HepG2 (cell line): Measurements from ENCODE around the gene CABLES2. TPM values are rescaled to one million over a fixed set of nuclear protein-coding genes. Genes with fewer than 3 reads are reported as not detected.

ENCODE experiments used
- AKAP8 ChIP-seq: sonication (generic); formaldehyde crosslinking; IDR thresholded peaks from 2 replicates; pipeline ENCODE4 v1.5.1; 2020; ENCODE audit warnings: mild to moderate bottlenecking, missing genetic modification reagents
- BCL3 ChIP-seq: sonication (generic); formaldehyde crosslinking; IDR thresholded peaks from 2 replicates; pipeline ENCODE4 v1.5.1; 2020; ENCODE audit warnings: mild to moderate bottlenecking, missing genetic modification reagents, moderate library complexity
- CC2D1A ChIP-seq: sonication (generic); formaldehyde crosslinking; IDR thresholded peaks from 2 replicates; pipeline ENCODE4 v1.8.1; 2023; ENCODE audit warnings: mild to moderate bottlenecking, missing genetic modification reagents
- GRHL1 ChIP-seq: sonication (generic); formaldehyde crosslinking; conservative IDR thresholded peaks from 2 replicates; pipeline ENCODE4 v1.8.0; 2022; ENCODE audit warnings: missing genetic modification reagents
- HHEX ChIP-seq: IDR thresholded peaks from 2 replicates; pipeline ENCODE4 v1.6.1; 2016; ENCODE audit warnings: control low read depth
- ISX ChIP-seq: sonication (generic); formaldehyde crosslinking; conservative IDR thresholded peaks from 2 replicates; pipeline ENCODE4 v1.5.0; 2020; ENCODE audit warnings: missing genetic modification reagents
- MNT ChIP-seq: fragments of 450-650 bp; IDR thresholded peaks from 2 replicates; pipeline ENCODE4 v1.6.1; 2016
- MTERF4 ChIP-seq: sonication (generic); formaldehyde crosslinking; IDR thresholded peaks from 2 replicates; pipeline ENCODE4 v1.8.0; 2023; ENCODE audit warnings: mild to moderate bottlenecking, missing genetic modification reagents
- NCOA2 ChIP-seq: sonication (generic); formaldehyde crosslinking; IDR thresholded peaks from 2 replicates; pipeline ENCODE4 v1.8.0; 2022; ENCODE audit warnings: inconsistent platforms
- YEATS2 ChIP-seq: sonication (generic); formaldehyde crosslinking; IDR thresholded peaks from 2 replicates; pipeline ENCODE4 v1.4.0; 2020; ENCODE audit warnings: missing genetic modification reagents, borderline replicate concordance
- ZBTB38 ChIP-seq: sonication (generic); formaldehyde crosslinking; IDR thresholded peaks from 2 replicates; pipeline ENCODE4 v1.5.1; 2020; ENCODE audit warnings: mild to moderate bottlenecking, missing genetic modification reagents
- ZNF160 ChIP-seq: sonication (generic); formaldehyde crosslinking; IDR thresholded peaks from 2 replicates; pipeline ENCODE4 v1.8.0; 2022; ENCODE audit warnings: mild to moderate bottlenecking, inconsistent platforms, missing genetic modification reagents
- ZNF318 ChIP-seq: sonication (generic); formaldehyde crosslinking; IDR thresholded peaks from 2 replicates; pipeline ENCODE4 v1.4.0; 2020; ENCODE audit warnings: mild to moderate bottlenecking, missing genetic modification reagents
- ZNF562 ChIP-seq: sonication (generic); formaldehyde crosslinking; IDR thresholded peaks from 2 replicates; pipeline ENCODE4 v1.8.0; 2022; ENCODE audit warnings: missing genetic modification reagents, borderline replicate concordance
- ZNF605 ChIP-seq: sonication (generic); formaldehyde crosslinking; IDR thresholded peaks from 2 replicates; pipeline ENCODE4 v1.8.0; 2022; ENCODE audit warnings: mild to moderate bottlenecking, missing genetic modification reagents
- ZNF7 ChIP-seq: IDR thresholded peaks from 2 replicates; pipeline ENCODE4 v1.6.1; 2016; ENCODE audit warnings: missing biosample characterization, missing genetic modification reagents
- ZNF749 ChIP-seq: sonication (generic); formaldehyde crosslinking; IDR thresholded peaks from 2 replicates; pipeline ENCODE4 v1.8.0; 2022; ENCODE audit warnings: mild to moderate bottlenecking, missing genetic modification reagents, moderate library complexity, borderline replicate concordance
- polyA plus RNA-seq, 8 experiments: library from polyadenylated mRNA; depleted of rRNA in 3 of 8; stranded (reverse) in 7 of 8; unstranded in 1 of 8; fragments of >200 nt; fragmentation: Illumina TruSeq in 4 of 8; extraction: Trizol in 4 of 8; gene quantifications; 2 replicates each; pipeline versions ENCODE4 v1.2.1 to v1.2.3, GENCODE V29; 2011 to 2016; ENCODE audit warnings: low read depth in 4 of 8, missing spikeins in 1 of 8, mixed read lengths in 1 of 8; ENCODE audit not compliant: insufficient read depth in 1 of 8
- total RNA-seq, 5 experiments: library from RNA; depleted of rRNA; stranded (reverse); fragments of >200 nt; fragmentation: Illumina TruSeq; extraction: Trizol; gene quantifications; 2 replicates each; pipeline ENCODE4 v1.2.3, GENCODE V29; 2016; ENCODE audit warnings: low read depth in 1 of 5

The CABLES2 gene
- total and polyA plus RNA-seq, 2 of the 13 experiments (the other 11 are each of a cell fraction or from before 2014, with no cell fraction given) = 5.2 to 9.7 TPM

GRCh38 chr20:62408055-62408454 lies 970 bp upstream of the CABLES2 start (continued):
- TF ChIP-seq ZNF605 (CRISPR knock-in tag) (0 out of 2 replicates have a peak, but pooled peaks have one; percentile 3), ZNF749 (CRISPR knock-in tag) (no peak), BCL3 (CRISPR knock-in tag) (no peak), MNT (no peak), GRHL1 (no peak), YEATS2 (CRISPR knock-in tag) (no peak), MTERF4 (CRISPR knock-in tag) (no peak), ZNF160 (no peak), ZBTB38 (CRISPR knock-in tag) (peak; percentile 52), ISX (CRISPR knock-in tag) (no peak), HHEX (CRISPR knock-in tag) (no peak), NCOA2 (CRISPR knock-in tag) (no peak), ZNF7 (CRISPR knock-in tag) (no peak), AKAP8 (no peak), ZNF318 (0 out of 2 replicates have a peak, but pooled peaks have one; percentile 1), CC2D1A (CRISPR knock-in tag) (no peak), ZNF562 (CRISPR knock-in tag) (no peak)
